ENCODE measurements around the gene BRMS1.
"Not testable (repeated sequence)": the region's sequence is repeated elsewhere in the genome, so short reads cannot be mapped to it uniquely, and the experiment has no call there.

The BRMS1 gene

GRCh38 chr11:66326261-66327111 lies 18.4 kb downstream of the BRMS1 start:
- Mint-ChIP-seq H3K4me1 (ENCODE audit: low read depth) (peaks cover 48% of the 10 kb centered on the region), H3K4me3 (no peak overlapping the region), H3K36me3 (ENCODE audit: low read depth) (no peaks in the 10 kb centered on the region), H3K27me3 (no peaks in the 10 kb centered on the region), H3K9me3 (no peaks in the 10 kb centered on the region), H3K27ac (peak overlapping the region; percentile 64)
- DNase-seq: peak; percentile 66

- Mint-ChIP-seq H3K27me3 (no peaks in the 10 kb centered on the region), H3K9me3 (no peaks in the 10 kb centered on the region), H3K36me3 (ENCODE audit: low read depth) (no peaks in the 10 kb centered on the region), H3K27ac (peak overlapping the region; percentile 64), H3K4me3 (no peak overlapping the region), H3K4me1 (ENCODE audit: low read depth) (peaks cover 48% of the 10 kb centered on the region)
- no peak for DNase-seq
Observed at GRCh38 chr11:66325263-66325671, 19.6 kb downstream of the BRMS1 start.

GRCh38 chr11:66324664-66325063 lies 20.2 kb downstream of the BRMS1 start:
- no peaks in the 10 kb centered on the region for H3K36me3 Mint-ChIP-seq (ENCODE audit: low read depth)
- H3K9me3 Mint-ChIP-seq: no peaks in the 10 kb centered on the region
- H3K27me3 Mint-ChIP-seq: no peaks in the 10 kb centered on the region
- H3K27ac Mint-ChIP-seq: peak overlapping the region; percentile 38
- DNase-seq: no peak
- peaks cover 51% of the 10 kb centered on the region for H3K4me1 Mint-ChIP-seq (ENCODE audit: low read depth)
- H3K4me3 Mint-ChIP-seq: no peak overlapping the region

GRCh38 chr11:66323684-66324083 lies 21.2 kb downstream of the BRMS1 start:
- Mint-ChIP-seq H3K4me1 (ENCODE audit: low read depth) (peaks cover 56% of the 10 kb centered on the region), H3K4me3 (no peak overlapping the region)

GRCh38 chr11:66322732-66323427 lies 22.0 kb downstream of the BRMS1 start:
- no peak for DNase-seq
- no peak overlapping the region for H3K4me3 Mint-ChIP-seq
- H3K4me1 Mint-ChIP-seq (ENCODE audit: low read depth): peaks cover 56% of the 10 kb centered on the region
- H3K27me3 Mint-ChIP-seq: no peaks in the 10 kb centered on the region
- no peak overlapping the region for H3K27ac Mint-ChIP-seq
- no peaks in the 10 kb centered on the region for H3K9me3 Mint-ChIP-seq
- no peaks in the 10 kb centered on the region for H3K36me3 Mint-ChIP-seq (ENCODE audit: low read depth)

More at GRCh38 chr11:66323684-66324083, 21.2 kb downstream of the BRMS1 start:
- Mint-ChIP-seq H3K27ac (no peak overlapping the region), H3K9me3 (no peaks in the 10 kb centered on the region), H3K36me3 (ENCODE audit: low read depth) (no peaks in the 10 kb centered on the region), H3K27me3 (no peaks in the 10 kb centered on the region)
- no peak for DNase-seq

GRCh38 chr11:66321606-66322005 lies 23.3 kb downstream of the BRMS1 start:
- Mint-ChIP-seq H3K4me1 (ENCODE audit: low read depth) (peaks cover 53% of the 10 kb centered on the region), H3K27ac (no peak overlapping the region)

GRCh38 chr11:66320748-66321147 lies 24.2 kb downstream of the BRMS1 start:
- H3K27ac Mint-ChIP-seq; H3K36me3 Mint-ChIP-seq (ENCODE audit: low read depth); H3K4me3 Mint-ChIP-seq; H3K27me3 Mint-ChIP-seq; DNase-seq; H3K9me3 Mint-ChIP-seq: not testable (repeated sequence)
- peaks cover 51% of the 10 kb centered on the region for H3K4me1 Mint-ChIP-seq (ENCODE audit: low read depth)

More at GRCh38 chr11:66321606-66322005, 23.3 kb downstream of the BRMS1 start:
- Mint-ChIP-seq H3K9me3 (no peaks in the 10 kb centered on the region), H3K4me3 (no peak overlapping the region), H3K36me3 (ENCODE audit: low read depth) (no peaks in the 10 kb centered on the region), H3K27me3 (no peaks in the 10 kb centered on the region)
- DNase-seq: no peak

- H3K36me3 Mint-ChIP-seq (ENCODE audit: low read depth); H3K27me3 Mint-ChIP-seq; H3K27ac Mint-ChIP-seq; H3K9me3 Mint-ChIP-seq; H3K4me3 Mint-ChIP-seq; DNase-seq: not testable (repeated sequence)
- H3K4me1 Mint-ChIP-seq (ENCODE audit: low read depth): peaks cover 51% of the 10 kb centered on the region
Observed at GRCh38 chr11:66320289-66320688, 24.6 kb downstream of the BRMS1 start.

- Mint-ChIP-seq H3K27me3 (no peaks in the 10 kb centered on the region), H3K36me3 (ENCODE audit: low read depth) (no peaks in the 10 kb centered on the region), H3K27ac (peak overlapping the region; percentile 94), H3K4me1 (ENCODE audit: low read depth) (peaks cover 58% of the 10 kb centered on the region), H3K4me3 (no peak overlapping the region), H3K9me3 (no peaks in the 10 kb centered on the region)
- no peak for DNase-seq
Observed at GRCh38 chr11:66318600-66318970, 26.3 kb downstream of the BRMS1 start.

GRCh38 chr11:66317723-66318599 lies 26.9 kb downstream of the BRMS1 start:
- H3K27me3 Mint-ChIP-seq: no peaks in the 10 kb centered on the region
- peak; percentile 63 for DNase-seq
- H3K27ac Mint-ChIP-seq: peak overlapping the region; percentile 94
- no peaks in the 10 kb centered on the region for H3K36me3 Mint-ChIP-seq (ENCODE audit: low read depth)
- no peaks in the 10 kb centered on the region for H3K9me3 Mint-ChIP-seq
- peaks cover 63% of the 10 kb centered on the region for H3K4me1 Mint-ChIP-seq (ENCODE audit: low read depth)
- H3K4me3 Mint-ChIP-seq: peak overlapping the region; percentile 47

GRCh38 chr11:66317322-66317722 lies 27.6 kb downstream of the BRMS1 start:
- Mint-ChIP-seq H3K27ac (peak overlapping the region; percentile 94), H3K27me3 (no peaks in the 10 kb centered on the region), H3K4me3 (peak overlapping the region; percentile 47), H3K36me3 (ENCODE audit: low read depth) (no peaks in the 10 kb centered on the region), H3K4me1 (ENCODE audit: low read depth) (peaks cover 61% of the 10 kb centered on the region), H3K9me3 (no peaks in the 10 kb centered on the region)
- peak; percentile 67 for DNase-seq

- DNase-seq: peak; percentile 56
- peaks cover 64% of the 10 kb centered on the region for H3K4me1 Mint-ChIP-seq (ENCODE audit: low read depth)
Observed at GRCh38 chr11:66316849-66317251, 28.1 kb downstream of the BRMS1 start, which contains the start of gene CD248. CD248 (minus strand) TSS chr11:66317044; CDS start chr11:66317027, 17 bp downstream.

GRCh38 chr11:66315921-66316811 lies 28.7 kb downstream of the BRMS1 start:
- peaks cover 69% of the 10 kb centered on the region for H3K4me1 Mint-ChIP-seq (ENCODE audit: low read depth)
- H3K9me3 Mint-ChIP-seq: no peaks in the 10 kb centered on the region
- H3K36me3 Mint-ChIP-seq (ENCODE audit: low read depth): no peaks in the 10 kb centered on the region
- H3K4me3 Mint-ChIP-seq: peak overlapping the region; percentile 51
- no peak for DNase-seq
- peak overlapping the region; percentile 5 for H3K27ac Mint-ChIP-seq
- H3K27me3 Mint-ChIP-seq: no peaks in the 10 kb centered on the region

More at GRCh38 chr11:66316849-66317251, 28.1 kb downstream of the BRMS1 start, which contains the start of gene CD248:
- Mint-ChIP-seq H3K27ac (peak within 1 kb of the TSS; percentile 94), H3K9me3 (no peaks in the 10 kb centered on the region), H3K36me3 (ENCODE audit: low read depth) (no peaks in the 10 kb centered on the region), H3K27me3 (no peaks in the 10 kb centered on the region), H3K4me3 (peak within 1 kb of the TSS; percentile 51)
